ENCODE measurements around the gene COBL.
A peak's percentile ranks its signal among the peaks of the same experiment; 100 is the strongest.

The COBL gene

GRCh38 chr7:50978633-50979215 is 337.9 kb downstream of the COBL start:
- TF ChIP-seq, protein P1, sequence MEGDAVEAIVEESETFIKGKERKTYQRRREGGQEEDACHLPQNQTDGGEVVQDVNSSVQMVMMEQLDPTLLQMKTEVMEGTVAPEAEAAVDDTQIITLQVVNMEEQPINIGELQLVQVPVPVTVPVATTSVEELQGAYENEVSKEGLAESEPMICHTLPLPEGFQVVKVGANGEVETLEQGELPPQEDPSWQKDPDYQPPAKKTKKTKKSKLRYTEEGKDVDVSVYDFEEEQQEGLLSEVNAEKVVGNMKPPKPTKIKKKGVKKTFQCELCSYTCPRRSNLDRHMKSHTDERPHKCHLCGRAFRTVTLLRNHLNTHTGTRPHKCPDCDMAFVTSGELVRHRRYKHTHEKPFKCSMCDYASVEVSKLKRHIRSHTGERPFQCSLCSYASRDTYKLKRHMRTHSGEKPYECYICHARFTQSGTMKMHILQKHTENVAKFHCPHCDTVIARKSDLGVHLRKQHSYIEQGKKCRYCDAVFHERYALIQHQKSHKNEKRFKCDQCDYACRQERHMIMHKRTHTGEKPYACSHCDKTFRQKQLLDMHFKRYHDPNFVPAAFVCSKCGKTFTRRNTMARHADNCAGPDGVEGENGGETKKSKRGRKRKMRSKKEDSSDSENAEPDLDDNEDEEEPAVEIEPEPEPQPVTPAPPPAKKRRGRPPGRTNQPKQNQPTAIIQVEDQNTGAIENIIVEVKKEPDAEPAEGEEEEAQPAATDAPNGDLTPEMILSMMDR (conservative IDR thresholded peaks at IDR 0.05; ENCODE audit: low read length): peak; percentile 22
- H3K4me3 ChIP-seq (ENCODE audit: low read length): no peak overlapping the region
- DNase-seq (ENCODE audit: low read depth): peak; percentile 1

GRCh38 chr7:50977421-50977820 is 339.2 kb downstream of the COBL start:
- no peak overlapping the region for H3K4me3 ChIP-seq (ENCODE audit: low read length)
- no peak for DNase-seq (ENCODE audit: low read depth)
- TF ChIP-seq, protein P1 (conservative IDR thresholded peaks at IDR 0.05; ENCODE audit: low read length): no peak

DNA sequence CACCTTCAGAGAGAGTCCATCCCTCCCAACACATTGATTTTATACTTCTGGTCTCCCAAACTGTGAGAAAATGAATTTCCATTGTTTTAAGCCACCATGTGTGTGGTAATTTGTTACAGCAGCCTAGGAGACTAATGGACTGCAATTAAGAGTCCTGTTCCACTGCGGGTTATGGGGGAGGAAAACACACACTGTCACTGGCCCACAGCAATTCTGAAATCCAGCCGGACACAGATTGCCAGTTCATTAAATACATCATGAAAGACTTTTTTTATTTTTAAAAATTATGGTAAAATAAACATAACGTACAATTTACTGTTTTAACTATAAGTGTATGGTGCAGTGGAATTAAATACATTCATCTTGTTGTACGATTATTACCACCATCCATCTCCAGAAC is 340.5 kb downstream of the COBL start:
- TF ChIP-seq, protein P1 (conservative IDR thresholded peaks at IDR 0.05; ENCODE audit: low read length): no peak
- no peak overlapping the region for H3K4me3 ChIP-seq (ENCODE audit: low read length)
- no peak for DNase-seq (ENCODE audit: low read depth)

DNA sequence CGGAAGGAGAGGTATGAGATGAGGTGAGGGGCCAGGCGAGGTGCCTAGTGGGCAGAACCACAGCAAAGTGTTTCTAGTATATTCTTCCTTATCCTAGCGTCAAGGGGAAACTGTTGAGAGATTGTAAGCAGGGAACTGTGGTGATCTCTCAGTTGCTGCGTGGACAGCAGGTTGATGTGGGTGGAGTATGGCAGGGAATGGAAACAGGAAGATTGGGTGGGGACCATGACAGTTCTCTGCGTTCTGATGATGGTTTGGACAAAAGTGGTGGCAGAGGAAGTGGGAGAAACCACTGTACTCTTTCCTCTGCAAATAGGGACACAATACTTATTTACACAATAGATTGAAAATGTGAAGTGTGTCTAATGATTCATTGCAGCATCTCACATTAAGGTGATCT is 342.4 kb downstream of the COBL start:
- TF ChIP-seq, protein P1 (conservative IDR thresholded peaks at IDR 0.05; ENCODE audit: low read length): no peak
- H3K4me3 ChIP-seq (ENCODE audit: low read length): no peak overlapping the region
- no peak for DNase-seq (ENCODE audit: low read depth)

GRCh38 chr7:50973814-50974213 is 342.8 kb downstream of the COBL start:
- TF ChIP-seq, protein P1 (conservative IDR thresholded peaks at IDR 0.05; ENCODE audit: low read length): no peak
- H3K4me3 ChIP-seq (ENCODE audit: low read length): no peak overlapping the region
- DNase-seq (ENCODE audit: low read depth): no peak

- TF ChIP-seq, protein P1 (conservative IDR thresholded peaks at IDR 0.05; ENCODE audit: low read length): no peak
- DNase-seq (ENCODE audit: low read depth): no peak
- no peak overlapping the region for H3K4me3 ChIP-seq (ENCODE audit: low read length)
Measured at GRCh38 chr7:50970092-50970491, 346.5 kb downstream of the COBL start.
